Activated naive CD8-positive, alpha-beta T cell (primary cell): ENCODE data around the gene RHEX.

Experiments used
- H3K27ac Mint-ChIP-seq: one replicate; pipeline ENCODE4 v1.8.0; 2021; ENCODE audit warnings: mixed read lengths
- H3K27me3 Mint-ChIP-seq: one replicate; pipeline ENCODE4 v1.8.0; 2021; ENCODE audit warnings: mixed read lengths
- H3K36me3 Mint-ChIP-seq: one replicate; pipeline ENCODE4 v1.8.0; 2021; ENCODE audit warnings: mixed read lengths
- H3K4me1 Mint-ChIP-seq: one replicate; pipeline ENCODE4 v1.8.0; 2021; ENCODE audit warnings: low read depth, mixed read lengths
- H3K4me3 Mint-ChIP-seq: one replicate; pipeline ENCODE4 v1.8.0; 2021; ENCODE audit warnings: mild to moderate bottlenecking, mixed read lengths
- H3K9me3 Mint-ChIP-seq: one replicate; pipeline ENCODE4 v1.8.0; 2021; ENCODE audit warnings: low read depth, mixed read lengths

Gene RHEX

DNA sequence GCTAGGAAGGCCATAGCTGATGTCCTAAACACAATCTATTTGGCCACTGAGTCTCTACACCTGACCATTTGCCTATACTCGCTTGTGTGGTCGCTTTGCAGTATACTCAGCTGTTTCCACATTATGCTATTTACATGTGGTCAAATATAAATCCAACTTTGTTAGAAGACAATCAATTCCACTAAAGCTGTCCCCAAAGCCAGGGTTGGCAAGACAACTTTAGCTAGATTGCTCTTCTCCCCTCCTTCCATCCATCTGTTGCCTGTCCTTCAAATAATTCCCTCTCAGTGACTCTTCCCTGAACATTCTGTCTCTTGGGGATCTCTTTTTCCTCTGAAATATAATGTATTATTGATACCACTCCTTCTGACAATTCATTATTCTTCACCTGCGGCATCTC is 34.1 kb downstream of the RHEX start:
- Mint-ChIP-seq H3K9me3 (no peaks in the 10 kb centered on the region), H3K4me1 (no peaks in the 10 kb centered on the region), H3K4me3 (no peak overlapping the region), H3K27ac (no peak overlapping the region), H3K36me3 (no peaks in the 10 kb centered on the region), H3K27me3 (no peaks in the 10 kb centered on the region)

DNA sequence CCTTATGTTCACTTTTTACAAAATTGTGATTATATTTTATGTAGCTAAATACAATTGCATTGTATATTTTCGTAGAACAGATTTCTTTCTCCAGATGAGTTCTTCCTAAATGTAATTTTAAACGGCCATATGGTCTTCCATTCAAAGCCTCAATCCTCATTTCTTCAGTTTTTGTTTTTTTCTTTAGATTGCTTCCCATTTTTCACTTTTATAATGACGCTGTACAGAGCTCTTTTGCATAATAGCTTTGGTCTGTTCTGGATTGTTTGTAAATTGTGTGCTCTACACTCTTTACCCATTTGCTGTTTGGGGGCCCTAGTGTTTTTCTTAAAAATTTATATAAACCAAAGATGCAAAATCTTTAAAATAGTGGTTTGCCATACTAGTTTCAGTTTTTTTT is 36.4 kb downstream of the RHEX start:
- H3K27ac Mint-ChIP-seq, result no peak overlapping the region
- no peak overlapping the region for H3K4me3 Mint-ChIP-seq
- H3K27me3 Mint-ChIP-seq, result no peaks in the 10 kb centered on the region
- H3K4me1 Mint-ChIP-seq, result no peaks in the 10 kb centered on the region
- H3K36me3 Mint-ChIP-seq, result no peaks in the 10 kb centered on the region
- no peaks in the 10 kb centered on the region for H3K9me3 Mint-ChIP-seq

DNA sequence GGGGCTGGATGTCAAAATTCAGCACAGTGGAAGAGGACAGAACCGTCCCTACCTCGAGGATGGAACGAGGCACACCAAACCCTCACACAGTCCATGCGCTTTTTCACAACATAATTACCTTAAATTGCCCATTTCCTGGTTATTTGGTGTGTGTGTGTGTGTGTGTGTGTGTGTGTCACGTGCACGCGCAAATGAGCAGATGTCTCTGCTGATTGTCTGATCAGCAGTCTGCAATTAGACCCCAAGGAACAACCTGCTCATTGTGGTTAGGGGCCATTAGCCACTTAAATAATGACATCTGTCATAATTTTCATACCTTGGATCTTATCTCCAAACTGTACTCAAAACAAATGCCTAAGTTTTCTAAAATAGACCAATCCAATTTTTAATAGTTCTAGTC is 41.1 kb downstream of the RHEX start:
- Mint-ChIP-seq H3K36me3 (no peaks in the 10 kb centered on the region), H3K9me3 (no peaks in the 10 kb centered on the region), H3K4me3 (no peak overlapping the region), H3K27me3 (peaks cover 4% of the 10 kb centered on the region), H3K4me1 (no peaks in the 10 kb centered on the region), H3K27ac (no peak overlapping the region)

DNA sequence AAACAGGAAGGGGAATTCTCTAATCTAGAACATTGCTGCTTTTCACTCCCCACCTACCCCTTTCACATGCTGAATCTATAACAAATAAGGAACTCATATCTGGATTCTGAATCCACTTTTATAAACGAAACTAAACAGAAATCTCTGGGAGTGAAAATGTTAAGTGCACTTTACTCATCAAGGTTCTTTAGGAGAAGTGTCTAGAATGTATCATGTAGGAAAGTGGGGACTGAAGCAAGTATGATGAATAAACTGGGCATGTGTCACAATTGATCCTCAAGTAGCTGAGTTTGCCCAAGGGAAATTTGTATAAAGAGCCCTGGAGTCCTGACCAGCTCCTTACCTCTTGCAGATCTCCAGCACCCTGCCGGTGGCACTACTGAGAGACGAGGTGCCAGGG is 44.4 kb downstream of the RHEX start:
- Mint-ChIP-seq H3K4me1 (no peaks in the 10 kb centered on the region), H3K4me3 (no peak overlapping the region), H3K9me3 (no peaks in the 10 kb centered on the region), H3K27me3 (peaks cover 7% of the 10 kb centered on the region), H3K36me3 (no peaks in the 10 kb centered on the region), H3K27ac (no peak overlapping the region)

DNA sequence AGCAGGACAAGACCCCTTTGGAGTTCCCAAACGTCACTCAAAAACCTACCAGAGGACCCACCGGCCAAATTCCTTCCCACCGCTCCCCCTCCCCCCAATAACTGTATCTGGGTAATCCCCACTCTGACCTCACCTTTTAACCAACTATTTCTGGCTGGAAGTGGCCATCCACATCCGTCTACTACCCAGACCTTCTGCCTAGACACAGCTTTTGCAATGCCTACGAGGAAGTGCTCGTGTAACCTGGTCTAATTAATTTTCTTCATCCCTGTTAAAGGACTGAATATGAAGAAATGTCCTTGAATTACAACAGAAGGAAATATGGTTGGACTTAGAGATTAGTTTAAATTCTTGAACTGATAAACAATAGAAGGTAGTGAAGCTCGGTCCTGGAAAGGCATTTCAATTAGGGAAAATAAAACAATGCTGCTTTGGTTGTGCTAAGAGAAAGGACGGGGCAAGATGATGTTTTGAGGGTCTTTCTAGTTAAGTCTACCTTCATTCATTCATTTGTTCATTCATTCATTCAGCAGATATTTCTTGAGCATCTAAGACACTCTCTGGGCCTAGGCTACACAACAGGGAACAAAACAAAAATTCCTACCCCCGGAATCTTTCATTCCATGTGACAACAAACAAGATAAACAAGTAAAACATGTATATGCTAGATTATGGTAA is 45.4 kb downstream of the RHEX start:
- Mint-ChIP-seq H3K4me3 (no peak overlapping the region), H3K27ac (no peak overlapping the region), H3K4me1 (no peaks in the 10 kb centered on the region), H3K36me3 (no peaks in the 10 kb centered on the region), H3K27me3 (peaks cover 7% of the 10 kb centered on the region), H3K9me3 (no peaks in the 10 kb centered on the region)

DNA sequence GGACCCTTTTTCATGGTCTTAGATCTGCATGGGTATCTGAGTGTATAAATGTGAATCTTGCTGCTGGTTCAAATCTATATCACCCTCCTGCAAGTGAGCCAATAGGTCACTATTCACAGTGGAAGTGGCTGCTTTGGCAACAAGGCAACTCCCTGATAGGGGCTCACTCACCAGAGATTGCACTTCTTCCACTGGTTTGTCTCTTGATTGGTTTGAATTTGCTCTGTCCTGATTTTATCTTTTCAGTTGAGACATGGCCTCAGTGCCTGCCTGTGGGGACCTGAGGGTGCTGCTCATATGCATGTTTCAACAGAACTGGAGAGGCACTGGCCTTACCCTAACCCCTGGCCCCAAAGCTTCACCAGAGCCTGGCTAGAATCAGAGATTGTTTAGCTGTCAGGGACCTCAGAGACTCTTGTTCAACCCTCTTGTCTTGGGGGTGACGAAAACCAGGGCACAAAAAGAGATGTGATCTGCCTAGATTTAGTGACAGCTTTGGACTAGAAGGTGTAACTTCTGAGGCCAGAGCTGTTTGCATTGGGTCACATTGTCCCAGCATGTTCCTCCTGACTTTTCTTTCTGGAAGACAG is 47.3 kb downstream of the RHEX start:
- Mint-ChIP-seq H3K4me1 (no peaks in the 10 kb centered on the region), H3K9me3 (no peaks in the 10 kb centered on the region), H3K27me3 (peaks cover 5% of the 10 kb centered on the region), H3K4me3 (no peak overlapping the region), H3K36me3 (no peaks in the 10 kb centered on the region), H3K27ac (no peak overlapping the region)

DNA sequence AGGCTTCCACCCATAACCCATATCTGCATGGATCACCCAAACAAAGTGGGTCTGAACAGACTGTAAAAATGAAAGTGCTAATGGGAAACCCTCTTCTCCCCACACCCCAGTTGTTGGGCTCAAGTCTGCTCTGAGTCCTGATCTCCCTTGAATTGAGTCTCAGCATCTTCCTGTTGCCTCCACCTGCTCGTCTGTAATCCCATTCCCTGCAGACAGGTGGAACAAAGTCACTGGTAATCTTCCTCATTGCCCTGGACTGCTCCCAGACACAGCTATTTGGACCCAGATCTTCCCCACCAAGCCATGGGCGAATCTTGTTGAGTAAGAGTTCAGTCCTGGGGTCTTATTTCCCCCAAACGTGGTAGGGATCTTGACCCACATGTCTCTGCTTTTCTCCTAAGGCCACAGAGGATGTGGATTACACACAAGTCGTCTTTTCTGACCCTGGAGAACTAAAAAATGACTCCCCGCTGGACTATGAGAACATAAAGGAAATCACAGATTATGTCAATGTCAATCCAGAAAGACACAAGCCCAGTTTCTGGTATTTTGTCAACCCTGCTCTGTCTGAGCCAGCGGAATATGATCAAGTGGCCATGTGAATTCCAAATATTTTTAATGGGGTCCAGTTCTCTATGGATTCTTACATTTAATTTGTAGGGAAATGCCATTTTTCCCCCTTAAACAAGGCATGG is 48.5 kb downstream of the RHEX start:
- H3K36me3 Mint-ChIP-seq, result no peaks in the 10 kb centered on the region
- no peak overlapping the region for H3K27ac Mint-ChIP-seq
- no peak overlapping the region for H3K4me3 Mint-ChIP-seq
- H3K4me1 Mint-ChIP-seq, result no peaks in the 10 kb centered on the region
- peaks cover 5% of the 10 kb centered on the region for H3K27me3 Mint-ChIP-seq
- H3K9me3 Mint-ChIP-seq, result no peaks in the 10 kb centered on the region

DNA sequence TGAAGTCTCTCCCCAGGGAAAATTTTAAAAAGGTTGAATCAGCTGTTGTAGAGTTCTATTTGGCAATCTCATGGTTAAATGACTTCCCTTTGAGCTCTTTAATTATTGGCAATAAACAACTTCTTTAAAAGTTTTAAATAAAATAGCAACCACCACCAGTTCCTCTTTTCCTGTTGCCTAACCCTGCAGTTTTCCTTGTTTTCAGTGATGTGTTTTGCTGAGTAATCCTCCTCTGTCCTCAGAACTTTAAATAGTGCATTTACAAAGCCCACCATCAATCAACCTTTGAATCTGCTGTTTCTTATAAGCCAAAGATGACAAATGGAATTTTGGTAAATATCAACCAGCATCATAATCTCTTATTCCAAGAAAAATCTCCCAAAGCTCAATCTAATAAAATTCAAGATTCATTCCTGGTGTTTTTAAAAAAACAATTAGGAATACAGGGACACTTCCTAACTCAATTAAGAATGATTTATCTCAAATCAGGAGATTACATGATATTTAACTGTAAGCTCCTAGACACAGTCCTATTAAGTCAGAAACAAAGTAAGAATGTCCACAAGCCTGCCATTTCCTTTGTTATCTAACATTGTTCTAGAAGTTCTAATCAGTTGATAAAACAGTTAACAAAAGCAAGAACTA is 49.4 kb downstream of the RHEX start:
- Mint-ChIP-seq H3K9me3 (no peaks in the 10 kb centered on the region), H3K4me3 (no peak overlapping the region), H3K27ac (no peak overlapping the region), H3K4me1 (no peaks in the 10 kb centered on the region), H3K27me3 (peaks cover 5% of the 10 kb centered on the region), H3K36me3 (no peaks in the 10 kb centered on the region)

DNA sequence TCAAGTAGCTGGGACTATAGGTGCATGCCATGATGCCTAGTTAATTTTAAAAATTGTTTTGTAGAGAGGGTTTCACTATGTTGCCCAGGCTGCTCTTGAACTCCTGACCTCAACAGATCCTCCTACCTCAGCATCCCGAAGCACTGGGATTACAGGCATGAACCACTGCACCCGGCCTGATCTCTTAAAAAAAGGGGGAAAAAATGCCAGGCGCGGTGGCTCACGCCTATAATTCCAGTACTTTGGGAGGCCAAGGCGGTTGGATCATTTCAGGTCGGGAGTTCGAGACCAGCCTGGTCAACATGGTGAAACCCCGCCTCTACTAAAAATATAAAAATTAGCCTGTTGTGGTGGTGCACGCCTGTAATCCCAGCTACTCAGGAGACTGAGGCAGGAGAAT is 51.0 kb downstream of the RHEX start:
- Mint-ChIP-seq H3K9me3 (no peaks in the 10 kb centered on the region), H3K4me3 (no peak overlapping the region), H3K27ac (no peak overlapping the region), H3K36me3 (no peaks in the 10 kb centered on the region), H3K4me1 (no peaks in the 10 kb centered on the region), H3K27me3 (peaks cover 3% of the 10 kb centered on the region)

DNA sequence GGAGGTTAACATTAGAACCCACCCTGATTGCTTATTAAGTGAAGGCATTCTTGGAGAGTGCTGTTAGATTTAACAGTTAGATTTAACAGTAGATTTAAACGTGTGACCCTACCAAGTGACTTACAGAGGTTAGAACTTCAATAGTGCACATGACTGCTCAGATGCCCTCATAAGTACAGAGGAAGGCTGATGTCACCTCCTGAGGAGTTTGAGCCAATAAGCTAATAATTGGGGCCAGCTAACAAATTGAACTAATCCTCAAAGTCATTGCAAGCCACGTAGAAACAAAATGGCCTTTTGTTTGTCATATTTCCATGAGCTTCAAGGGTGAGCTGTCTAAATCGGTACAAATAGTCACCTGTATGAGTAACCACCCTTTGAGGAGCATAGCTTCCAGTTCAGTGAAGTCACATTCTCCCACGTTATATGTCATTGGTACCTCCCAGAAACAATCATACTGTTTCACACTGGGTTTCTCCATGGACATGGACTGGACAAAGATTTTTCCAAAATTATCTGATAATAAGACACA is 52.6 kb downstream of the RHEX start:
- no peak overlapping the region for H3K4me3 Mint-ChIP-seq
- H3K9me3 Mint-ChIP-seq, result no peaks in the 10 kb centered on the region
- H3K4me1 Mint-ChIP-seq, result no peaks in the 10 kb centered on the region
- H3K36me3 Mint-ChIP-seq, result no peaks in the 10 kb centered on the region
- no peak overlapping the region for H3K27ac Mint-ChIP-seq
- H3K27me3 Mint-ChIP-seq, result peaks cover 5% of the 10 kb centered on the region

DNA sequence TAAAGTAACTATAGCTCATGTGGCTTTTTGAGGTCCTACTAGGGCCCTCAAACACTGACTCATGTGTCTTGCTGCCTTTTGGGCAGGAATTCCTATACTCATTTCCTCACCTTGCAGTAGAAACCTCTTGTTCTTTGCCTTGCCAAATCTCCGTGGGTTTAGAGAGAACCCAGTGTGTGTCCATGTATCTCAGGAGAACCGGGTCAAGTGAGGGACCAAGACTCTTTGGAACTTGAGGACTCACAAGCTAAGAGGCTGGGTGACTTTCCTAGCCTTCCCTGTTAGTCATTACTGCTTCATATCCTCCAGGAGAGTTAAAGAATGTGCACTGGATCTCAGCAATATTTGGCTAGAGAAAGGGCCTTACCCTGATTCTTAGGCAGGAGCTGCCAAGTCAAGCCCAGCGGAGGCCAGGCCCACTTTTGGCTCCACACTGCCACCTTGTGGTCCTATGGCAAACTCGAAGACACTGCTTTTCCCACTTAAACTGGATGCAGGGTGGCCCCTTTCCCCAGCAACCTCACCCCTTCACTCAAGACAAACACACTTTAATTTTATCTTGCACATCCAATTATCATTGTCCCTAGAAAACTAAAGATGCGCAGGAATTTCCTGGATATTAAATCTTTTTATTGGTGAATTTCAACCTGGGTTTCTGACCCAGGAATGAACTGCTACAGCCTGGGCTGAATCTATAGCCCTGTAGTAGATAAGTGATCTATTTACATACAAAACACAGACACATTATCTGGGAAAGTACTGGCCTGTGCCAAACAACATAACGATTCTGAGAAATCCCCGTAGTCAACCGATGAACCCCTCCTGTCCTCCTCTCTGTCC is 53.6 kb downstream of the RHEX start:
- Mint-ChIP-seq H3K27me3 (peaks cover 2% of the 10 kb centered on the region), H3K27ac (no peak overlapping the region), H3K4me3 (no peak overlapping the region), H3K36me3 (no peaks in the 10 kb centered on the region), H3K9me3 (no peaks in the 10 kb centered on the region), H3K4me1 (no peaks in the 10 kb centered on the region)

DNA sequence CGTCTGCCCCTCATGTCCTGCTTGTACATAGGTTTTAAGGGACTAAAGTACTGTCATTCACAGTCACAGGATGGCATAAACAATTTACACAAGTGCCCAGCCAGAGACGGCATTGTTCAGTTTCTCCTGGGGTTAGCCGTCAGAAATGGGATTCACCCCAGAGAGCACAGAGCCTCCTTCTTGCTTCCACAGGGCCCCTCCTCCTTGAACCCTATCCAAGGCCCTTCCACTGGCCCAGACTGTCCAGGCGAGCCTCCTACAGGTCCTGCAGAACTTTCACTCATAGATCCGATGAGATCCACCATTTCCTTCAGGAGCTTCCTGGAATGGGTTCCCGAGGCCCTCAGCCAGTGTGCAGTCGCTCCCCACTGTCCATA is 54.2 kb downstream of the RHEX start:
- Mint-ChIP-seq H3K4me1 (no peaks in the 10 kb centered on the region), H3K9me3 (no peaks in the 10 kb centered on the region), H3K27ac (no peak overlapping the region), H3K4me3 (no peak overlapping the region), H3K36me3 (no peaks in the 10 kb centered on the region), H3K27me3 (peaks cover 2% of the 10 kb centered on the region)

DNA sequence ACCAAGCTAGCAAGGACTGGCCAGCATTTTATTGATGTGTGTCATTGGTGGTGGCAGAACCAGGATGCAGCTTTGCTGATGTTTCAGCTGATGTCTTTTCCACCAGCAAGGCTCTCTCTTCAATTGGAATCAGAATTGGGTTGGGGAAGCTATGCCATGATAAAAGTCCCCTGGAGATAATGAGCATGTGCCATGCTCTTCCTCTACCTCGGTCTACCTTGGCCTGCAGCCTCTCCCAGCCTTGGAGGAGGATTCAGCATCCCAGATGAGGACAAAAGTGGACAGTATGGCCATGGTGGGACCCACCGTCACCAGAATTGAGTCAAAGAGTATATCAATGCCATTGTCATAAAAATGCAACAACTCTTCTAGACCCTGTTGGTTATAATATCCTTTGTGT is 55.7 kb downstream of the RHEX start:
- H3K9me3 Mint-ChIP-seq, result no peaks in the 10 kb centered on the region
- no peaks in the 10 kb centered on the region for H3K36me3 Mint-ChIP-seq
- H3K4me1 Mint-ChIP-seq, result no peaks in the 10 kb centered on the region
- H3K27me3 Mint-ChIP-seq, result peaks cover 2% of the 10 kb centered on the region
- no peak overlapping the region for H3K27ac Mint-ChIP-seq
- H3K4me3 Mint-ChIP-seq, result no peak overlapping the region

DNA sequence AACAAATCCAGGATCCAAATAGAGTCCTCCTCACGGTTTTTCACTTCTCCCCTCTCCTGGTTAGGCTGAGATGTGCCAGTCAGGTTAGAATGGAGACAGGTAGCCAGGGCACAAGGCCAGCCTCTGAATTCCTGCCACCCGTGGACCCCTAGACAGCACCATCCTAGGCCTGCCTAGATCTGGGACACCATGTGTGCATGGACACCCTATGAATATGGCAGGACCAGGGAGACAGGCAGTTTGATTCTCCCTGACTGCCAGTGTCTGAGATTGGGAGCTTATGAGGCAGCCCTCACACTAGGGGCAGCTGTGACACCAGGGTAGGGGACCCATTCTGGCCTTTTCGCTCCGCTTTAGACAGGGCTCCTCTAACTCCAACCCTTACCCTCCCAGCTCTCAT is 56.7 kb downstream of the RHEX start:
- Mint-ChIP-seq H3K27me3 (peaks cover 2% of the 10 kb centered on the region), H3K36me3 (no peaks in the 10 kb centered on the region), H3K4me3 (no peak overlapping the region), H3K27ac (no peak overlapping the region), H3K4me1 (no peaks in the 10 kb centered on the region), H3K9me3 (no peaks in the 10 kb centered on the region)
